Thoracic aorta (tissue), 2 donors: ENCODE measurements around the gene ITGB6. TPM values are rescaled to one million over a fixed set of nuclear protein-coding genes. Genes with fewer than 3 reads are reported as not detected.

Source experiments
- ATAC-seq: fragments of 150-250 bp; one replicate; pipeline ENCODE4 v1.8.0; 2017; ENCODE audit warnings: low read depth; ENCODE audit not compliant: insufficient number of reproducible peaks, low FRiP score
- DNase-seq: peaks from one replicate; pipeline ENCODE4 v3.0.0-alpha.2; 2020; ENCODE audit warnings: low spot score
- H3K27ac ChIP-seq, 2 donors: fragments of 200-600 bp; sonication (generic); 1 replicate in 1 of 2; 2 replicates in 1 of 2; pipeline ENCODE4 v1.5.1; 2016; ENCODE audit warnings: mild to moderate bottlenecking in 2 of 2, moderate library complexity in 2 of 2
- H3K27me3 ChIP-seq: fragments of 200-600 bp; sonication (generic); replicated peaks from 2 replicates; pipeline ENCODE4 v1.6.0; 2016; ENCODE audit warnings: mild to moderate bottlenecking; ENCODE audit not compliant: insufficient read depth
- H3K36me3 ChIP-seq: fragments of 200-600 bp; sonication (generic); one replicate; pipeline ENCODE4 v1.5.1; 2016
- H3K4me1 ChIP-seq, 2 donors: fragments of 200-600 bp; sonication (generic); 1 replicate in 1 of 2; 2 replicates in 1 of 2; pipeline versions ENCODE4 v1.5.1 to v1.6.0; 2016; ENCODE audit warnings: low read depth in 2 of 2, mild to moderate bottlenecking in 1 of 2; ENCODE audit not compliant: control insufficient read depth in 1 of 2
- H3K4me3 ChIP-seq: fragments of 200-600 bp; sonication (generic); 2 replicates; pipeline ENCODE4 v1.5.1; 2016; ENCODE audit warnings: mild to moderate bottlenecking
- H3K9me3 ChIP-seq: fragments of 200-600 bp; sonication (generic); 2 replicates; pipeline ENCODE4 v1.5.1; 2016
- total RNA-seq, 2 donors: library from RNA; depleted of rRNA; stranded (reverse); fragments of >200 nt; gene quantifications; one replicate each; pipeline versions ENCODE4 v1.1.0 to v1.2.3, GENCODE V29; 2016
- TF ChIP-seq, protein P1 (sequence below): fragments of 200-600 bp; sonication (generic); IDR thresholded peaks from one replicate; pipeline ENCODE4 v1.5.1; 2019; ENCODE audit warnings: antibody characterized with exemption

Gene ITGB6
- total RNA-seq, 2 donors from 2014 or later: 0.99 TPM; not detected in 1

DNA sequence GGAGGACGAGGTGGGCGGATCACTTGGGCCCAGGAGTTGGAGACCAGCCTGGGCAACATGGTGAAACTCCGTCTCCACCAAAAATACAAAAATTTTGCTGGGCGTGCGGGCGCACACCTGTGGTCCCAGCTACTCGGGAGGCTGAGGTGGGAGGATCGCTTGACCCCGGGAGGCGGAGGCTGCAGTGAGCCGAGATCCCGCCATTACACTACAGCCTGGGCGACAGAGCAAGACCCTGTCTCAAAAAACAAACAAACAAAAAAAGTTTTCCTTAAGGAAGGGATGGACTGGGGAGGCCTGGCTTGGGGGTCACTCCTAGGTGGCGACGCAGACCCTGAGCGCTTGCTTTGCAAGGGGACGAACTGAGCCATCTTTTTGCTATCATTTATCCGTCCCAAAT, 138.5 kb downstream of the ITGB6 start:
- TF ChIP-seq, protein P1, sequence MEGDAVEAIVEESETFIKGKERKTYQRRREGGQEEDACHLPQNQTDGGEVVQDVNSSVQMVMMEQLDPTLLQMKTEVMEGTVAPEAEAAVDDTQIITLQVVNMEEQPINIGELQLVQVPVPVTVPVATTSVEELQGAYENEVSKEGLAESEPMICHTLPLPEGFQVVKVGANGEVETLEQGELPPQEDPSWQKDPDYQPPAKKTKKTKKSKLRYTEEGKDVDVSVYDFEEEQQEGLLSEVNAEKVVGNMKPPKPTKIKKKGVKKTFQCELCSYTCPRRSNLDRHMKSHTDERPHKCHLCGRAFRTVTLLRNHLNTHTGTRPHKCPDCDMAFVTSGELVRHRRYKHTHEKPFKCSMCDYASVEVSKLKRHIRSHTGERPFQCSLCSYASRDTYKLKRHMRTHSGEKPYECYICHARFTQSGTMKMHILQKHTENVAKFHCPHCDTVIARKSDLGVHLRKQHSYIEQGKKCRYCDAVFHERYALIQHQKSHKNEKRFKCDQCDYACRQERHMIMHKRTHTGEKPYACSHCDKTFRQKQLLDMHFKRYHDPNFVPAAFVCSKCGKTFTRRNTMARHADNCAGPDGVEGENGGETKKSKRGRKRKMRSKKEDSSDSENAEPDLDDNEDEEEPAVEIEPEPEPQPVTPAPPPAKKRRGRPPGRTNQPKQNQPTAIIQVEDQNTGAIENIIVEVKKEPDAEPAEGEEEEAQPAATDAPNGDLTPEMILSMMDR: no peak
- DNase-seq (no peak), ATAC-seq (no peak)
- Histone ChIP-seq H3K4me3 (peak overlapping the region; percentile 92), H3K36me3 (no peaks in the 10 kb centered on the region), H3K27me3 (no peaks in the 10 kb centered on the region), H3K9me3 (no peaks in the 10 kb centered on the region), H3K4me1 (peaks cover 12 to 19% of the 10 kb centered on the region in 2 donors), H3K27ac (no peak overlapping the region)

DNA sequence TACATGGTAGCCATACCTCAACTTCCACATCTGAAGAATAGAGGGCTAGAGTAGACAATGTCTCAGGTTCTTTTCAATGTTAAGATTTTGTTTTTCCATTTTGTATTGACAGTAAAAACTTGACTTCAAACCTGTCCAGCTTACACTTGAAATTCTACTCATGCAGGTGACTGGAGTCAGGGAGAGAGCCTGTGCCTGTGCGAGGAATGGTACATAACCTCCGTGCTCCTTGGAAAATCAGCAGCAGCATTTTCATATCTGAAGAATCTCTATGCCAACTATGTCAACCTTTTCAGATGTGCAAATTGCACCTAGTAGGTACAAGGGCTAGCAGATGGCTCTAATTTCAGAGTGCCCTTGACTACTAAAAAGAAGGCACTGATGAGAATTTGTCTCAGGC, 139.8 kb downstream of the ITGB6 start:
- no peaks in the 10 kb centered on the region for H3K36me3 ChIP-seq
- no peak overlapping the region for H3K4me3 ChIP-seq
- H3K4me1 ChIP-seq: peaks cover 12 to 30% of the 10 kb centered on the region in 2 donors
- no peak for ATAC-seq
- TF ChIP-seq, protein P1: no peak
- no peak for DNase-seq
- H3K27me3 ChIP-seq: no peaks in the 10 kb centered on the region
- H3K27ac ChIP-seq: no peak overlapping the region
- H3K9me3 ChIP-seq: no peaks in the 10 kb centered on the region

DNA sequence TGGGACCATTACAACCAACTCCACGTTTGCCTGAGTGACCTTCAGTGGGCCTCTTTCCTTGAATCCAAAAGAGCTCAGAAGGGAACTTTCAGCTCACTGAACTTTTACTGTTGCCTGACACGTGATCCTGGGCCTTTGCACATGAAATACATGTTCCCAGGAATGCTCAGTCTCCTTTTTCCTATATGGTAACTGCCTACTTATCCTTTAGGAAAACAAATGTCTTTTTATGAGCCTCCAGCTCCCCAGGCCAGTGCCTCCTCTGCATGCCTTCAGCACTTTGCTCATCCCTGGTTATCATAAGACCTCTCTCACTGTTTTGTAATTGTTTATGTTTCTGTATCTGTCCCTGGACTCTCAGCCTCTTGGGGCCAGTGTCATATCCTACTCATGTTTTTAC, 142.7 kb downstream of the ITGB6 start:
- H3K4me3 ChIP-seq: no peak overlapping the region
- H3K36me3 ChIP-seq: no peaks in the 10 kb centered on the region
- no peaks in the 10 kb centered on the region for H3K9me3 ChIP-seq
- no peak overlapping the region for H3K27ac ChIP-seq
- no peaks in the 10 kb centered on the region for H3K27me3 ChIP-seq
- TF ChIP-seq, protein P1: no peak
- no peak for ATAC-seq
- DNase-seq: no peak
- H3K4me1 ChIP-seq: peaks cover 7 to 31% of the 10 kb centered on the region in 2 donors

DNA sequence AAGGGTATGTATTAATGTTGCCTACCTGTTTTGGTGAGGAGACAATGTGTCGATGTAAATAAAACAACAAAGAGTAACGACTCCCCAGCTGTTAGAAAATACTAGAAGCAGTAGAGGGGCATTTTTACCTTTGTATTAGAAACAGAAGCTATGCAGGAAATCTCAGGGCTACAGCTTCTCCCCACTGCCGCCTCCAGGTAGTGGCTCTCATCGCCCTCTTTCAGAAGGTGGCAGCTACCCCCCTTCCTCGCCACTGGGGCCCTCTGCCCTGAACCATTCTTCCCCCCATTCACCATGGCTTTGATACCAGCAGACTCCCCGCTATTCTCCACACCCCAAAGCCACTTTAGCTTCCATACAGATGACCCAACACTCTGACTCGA, 144.4 kb downstream of the ITGB6 start:
- Histone ChIP-seq H3K27me3 (no peaks in the 10 kb centered on the region), H3K27ac (no peak overlapping the region), H3K36me3 (no peaks in the 10 kb centered on the region), H3K4me3 (no peak overlapping the region), H3K9me3 (no peaks in the 10 kb centered on the region), H3K4me1 (peaks cover 3 to 31% of the 10 kb centered on the region in 2 donors)
- TF ChIP-seq, protein P1: no peak
- no peak for DNase-seq
- no peak for ATAC-seq

DNA sequence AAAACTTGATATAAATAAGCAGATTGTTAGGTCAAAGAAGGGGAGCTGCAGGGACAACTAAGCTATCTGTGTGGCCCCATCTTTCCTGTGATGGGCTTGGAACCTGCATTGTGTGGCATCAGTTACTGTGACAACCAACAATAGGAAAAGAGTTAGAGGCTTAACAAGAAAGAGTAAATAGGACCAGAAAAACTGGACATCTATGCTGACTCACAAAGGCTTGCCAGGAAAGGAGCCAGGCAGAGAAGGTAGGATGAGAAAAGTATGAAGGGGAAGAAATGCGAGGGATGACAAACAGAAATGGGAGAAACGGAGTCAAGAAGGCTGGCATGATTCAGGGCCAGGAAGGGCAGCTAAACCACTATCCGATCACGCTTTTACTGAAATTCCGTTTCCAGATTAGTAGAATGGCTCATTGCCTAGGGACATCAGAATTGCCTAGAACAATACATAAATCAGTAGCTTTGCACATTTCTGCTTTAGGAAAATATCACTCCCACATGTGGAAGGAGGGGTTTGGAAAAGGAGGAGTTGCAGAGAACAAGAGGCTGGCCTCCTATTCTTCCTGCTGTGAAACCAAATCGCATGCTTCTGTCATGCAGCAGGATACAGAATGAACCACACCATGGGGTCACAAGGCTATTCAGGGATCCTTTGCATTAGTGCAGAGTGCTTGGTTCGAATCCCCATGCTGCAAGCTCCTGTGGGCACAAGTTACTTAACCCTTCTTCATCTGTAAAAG, 144.9 kb downstream of the ITGB6 start:
- TF ChIP-seq, protein P1: no peak
- no peak for DNase-seq
- Histone ChIP-seq H3K27me3 (no peaks in the 10 kb centered on the region), H3K27ac (no peak overlapping the region), H3K9me3 (no peaks in the 10 kb centered on the region), H3K4me1 (peaks cover 3 to 31% of the 10 kb centered on the region in 2 donors), H3K36me3 (no peaks in the 10 kb centered on the region), H3K4me3 (no peak overlapping the region)
- ATAC-seq: no peak
